T-helper 2 cell (primary cell): Measurements from ENCODE around the gene MPZL3.
A peak's percentile ranks its signal among the peaks of the same experiment; 100 is the strongest.
"Not testable (repeated sequence)": the region's sequence is repeated elsewhere in the genome, so short reads cannot be mapped to it uniquely, and the experiment has no call there.

ENCODE experiments used
- DNase-seq, 5 experiments: peaks; one replicate each; pipeline versions ENCODE4 v3.0.0 to v3.0.0-alpha.2; 2012 to 2022

MPZL3 gene

GRCh38 chr11:118183691-118184090 lies 68.5 kb downstream of the MPZL3 start:
- DNase-seq = not testable (repeated sequence)

GRCh38 chr11:118180300-118180703 lies 71.9 kb downstream of the MPZL3 start:
- DNase-seq = peak in 1 of 5 experiments; percentile 23

- no peak for DNase-seq
Measured at GRCh38 chr11:118176778-118177134, 75.4 kb downstream of the MPZL3 start.
